Neuronal stem cell (in vitro differentiated cells): ENCODE data around the gene RIT2.
A peak's percentile ranks its signal among the peaks of the same experiment; 100 is the strongest.

Experiments used
- DNase-seq: peaks from one replicate; pipeline ENCODE4 v3.0.0-alpha.2; 2013; ENCODE audit warnings: low spot score
- H2AFZ ChIP-seq: one replicate; pipeline ENCODE4 v1.6.1; 2013; ENCODE audit warnings: mild to moderate bottlenecking, low read length, inconsistent platforms
- H2AK5ac ChIP-seq: 2 replicates; pipeline ENCODE4 v1.6.1; 2013; ENCODE audit warnings: low read depth, mild to moderate bottlenecking, inconsistent platforms, low read length, moderate library complexity, mixed read lengths
- H2BK120ac ChIP-seq: 2 replicates; pipeline ENCODE4 v1.6.1; 2013; ENCODE audit warnings: low read depth, mild to moderate bottlenecking, inconsistent platforms, low read length, moderate library complexity, mixed read lengths
- H2BK12ac ChIP-seq: one replicate; pipeline ENCODE4 v1.6.1; 2013; ENCODE audit warnings: low read length, inconsistent platforms
- H2BK15ac ChIP-seq: 2 replicates; pipeline ENCODE4 v1.6.1; 2013; ENCODE audit warnings: mild to moderate bottlenecking, low read length, inconsistent platforms, mixed read lengths
- H2BK5ac ChIP-seq: one replicate; pipeline ENCODE4 v1.6.1; 2013; ENCODE audit warnings: inconsistent platforms, mild to moderate bottlenecking, low read length, moderate library complexity
- H3K14ac ChIP-seq: one replicate; pipeline ENCODE4 v1.6.1; 2013; ENCODE audit warnings: low read length, inconsistent platforms
- H3K18ac ChIP-seq: 2 replicates; pipeline ENCODE4 v1.6.1; 2013; ENCODE audit warnings: low read length, inconsistent platforms
- H3K23ac ChIP-seq: 2 replicates; pipeline ENCODE4 v1.6.1; 2013; ENCODE audit warnings: low read depth, mild to moderate bottlenecking, mixed read lengths, low read length, inconsistent platforms; ENCODE audit not compliant: poor library complexity
- H3K27ac ChIP-seq: replicated peaks from 3 replicates; pipeline ENCODE4 v1.5.1; 2013; ENCODE audit warnings: low read length, inconsistent platforms
- H3K27me3 ChIP-seq, 3 experiments: 2 replicates each; pipeline ENCODE4 v1.6.1; 2013; ENCODE audit warnings: low read length in 3 of 3, mild to moderate bottlenecking in 2 of 3, inconsistent platforms in 1 of 3, low read depth in 1 of 3, mixed read lengths in 1 of 3, moderate library complexity in 1 of 3; ENCODE audit not compliant: control insufficient read depth in 3 of 3, insufficient read depth in 3 of 3
- H3K36me3 ChIP-seq, 2 donors: replicated peaks in 1 of 2; 2 replicates each; pipeline ENCODE4 v1.6.1; 2013; ENCODE audit warnings: low read length in 2 of 2; ENCODE audit not compliant: control insufficient read depth in 2 of 2, insufficient read depth in 2 of 2
- H3K4ac ChIP-seq: 2 replicates; pipeline ENCODE4 v1.6.1; 2013; ENCODE audit warnings: inconsistent platforms, mild to moderate bottlenecking, low read length, moderate library complexity
- H3K4me1 ChIP-seq, 2 donors: 1 replicate in 1 of 2; 2 replicates in 1 of 2; pipeline ENCODE4 v1.6.1; 2013; ENCODE audit warnings: low read length in 2 of 2, low read depth in 1 of 2; ENCODE audit not compliant: control insufficient read depth in 2 of 2, insufficient read depth in 1 of 2
- H3K4me2 ChIP-seq: one replicate; pipeline ENCODE4 v1.6.1; 2013; ENCODE audit warnings: mild to moderate bottlenecking, low read length, inconsistent platforms; ENCODE audit not compliant: insufficient read depth, poor library complexity, severe bottlenecking
- H3K4me3 ChIP-seq, 2 donors: 2 replicates each; pipeline ENCODE4 v1.5.1; 2013; ENCODE audit warnings: low read length in 2 of 2, mild to moderate bottlenecking in 2 of 2, inconsistent platforms in 1 of 2, moderate library complexity in 1 of 2
- H3K79me1 ChIP-seq: one replicate; pipeline ENCODE4 v1.6.1; 2013; ENCODE audit warnings: low read depth, mild to moderate bottlenecking, inconsistent platforms, low read length, moderate library complexity
- H3K9ac ChIP-seq: one replicate; pipeline ENCODE4 v1.6.1; 2013; ENCODE audit warnings: mild to moderate bottlenecking, low read depth, low read length, inconsistent platforms; ENCODE audit not compliant: poor library complexity
- H3K9me3 ChIP-seq, 2 donors: replicated peaks in 1 of 2; 2 replicates each; pipeline versions ENCODE3 to v1.6.1; 2013; ENCODE audit warnings: low read length in 2 of 2, mild to moderate bottlenecking in 2 of 2, inconsistent platforms in 1 of 2, low read depth in 1 of 2, mixed read lengths in 1 of 2, moderate library complexity in 1 of 2; ENCODE audit not compliant: control insufficient read depth in 2 of 2, insufficient read depth in 1 of 2
- H4K8ac ChIP-seq: one replicate; pipeline ENCODE4 v1.6.1; 2013; ENCODE audit warnings: low read depth, mild to moderate bottlenecking, inconsistent platforms, low read length, moderate library complexity
- H4K91ac ChIP-seq: one replicate; pipeline ENCODE4 v1.6.1; 2013; ENCODE audit warnings: low read length, low read depth, mild to moderate bottlenecking, inconsistent platforms; ENCODE audit not compliant: poor library complexity
- WGBS, 2 donors: extraction: QIAGEN DNeasy Blood & Tissue Kit; methylation state at CpG; one replicate each; pipeline ENCODE4 v1.1.7; 2013; ENCODE audit warnings: missing lambda C conversion rate in 2 of 2, mixed read lengths in 1 of 2; ENCODE audit not compliant: insufficient read length in 2 of 2, insufficient replicate concordance in 1 of 2; ENCODE audit errors: extremely low coverage in 2 of 2; 5-methylcytosine and 5-hydroxymethylcytosine counted together

The RIT2 gene

GRCh38 chr18:42780171-42780570 is 335.3 kb downstream of the RIT2 start:
- Histone ChIP-seq H2BK120ac (no peak overlapping the region), H2BK5ac (no peak overlapping the region), H2BK12ac (no peak overlapping the region), H3K4me2 (no peak overlapping the region), H4K8ac (no peak overlapping the region), H3K9me3 (no peaks in the 10 kb centered on the region), H2BK15ac (no peak overlapping the region), H3K4ac (no peak overlapping the region), H3K27me3 (no peaks in the 10 kb centered on the region), H2AK5ac (no peak overlapping the region), H2AFZ (no peak overlapping the region), H3K23ac (no peak overlapping the region), H3K4me1 (peaks cover 4 to 10% of the 10 kb centered on the region in 2 donors), H3K79me1 (no peaks in the 10 kb centered on the region), H3K27ac (no peak overlapping the region), H3K14ac (no peak overlapping the region), H3K18ac (no peak overlapping the region), H4K91ac (no peak overlapping the region), H3K36me3 (no peaks in the 10 kb centered on the region), H3K9ac (no peak overlapping the region), H3K4me3 (no peak overlapping the region)
- DNase-seq: no peak

- no peak overlapping the region for H2AK5ac ChIP-seq
- H2BK120ac ChIP-seq: no peak overlapping the region
- H2BK15ac ChIP-seq: no peak overlapping the region
- no peak overlapping the region for H2BK12ac ChIP-seq
- H3K14ac ChIP-seq: no peak overlapping the region
- H3K4me1 ChIP-seq: peaks cover 4 to 10% of the 10 kb centered on the region in 2 donors
- no peak overlapping the region for H3K4ac ChIP-seq
- H3K27me3 ChIP-seq: no peaks in the 10 kb centered on the region
- no peaks in the 10 kb centered on the region for H3K9me3 ChIP-seq
- no CpG with 5 or more reads among the region's 4 CpGs for WGBS, 2 donors
- no peak overlapping the region for H4K8ac ChIP-seq
- no peaks in the 10 kb centered on the region for H3K36me3 ChIP-seq
- H3K23ac ChIP-seq: no peak overlapping the region
- no peak overlapping the region for H3K9ac ChIP-seq
- peak overlapping the region; percentile 56 for H2AFZ ChIP-seq
- H4K91ac ChIP-seq: no peak overlapping the region
- no peak overlapping the region for H2BK5ac ChIP-seq
- H3K4me2 ChIP-seq: no peak overlapping the region
- no peak overlapping the region for H3K27ac ChIP-seq
- no peak for DNase-seq
- H3K18ac ChIP-seq: no peak overlapping the region
- H3K79me1 ChIP-seq: no peaks in the 10 kb centered on the region
- no peak overlapping the region for H3K4me3 ChIP-seq
Measured at GRCh38 chr18:42778445-42779042, 336.9 kb downstream of the RIT2 start.

- Histone ChIP-seq H2BK5ac (no peak overlapping the region), H3K4me3 (no peak overlapping the region), H3K79me1 (no peaks in the 10 kb centered on the region), H4K8ac (no peak overlapping the region), H2AFZ (no peak overlapping the region), H3K4me1 (peaks cover 4 to 10% of the 10 kb centered on the region in 2 donors), H3K23ac (no peak overlapping the region), H2BK120ac (no peak overlapping the region), H3K9me3 (no peaks in the 10 kb centered on the region), H3K9ac (no peak overlapping the region), H4K91ac (no peak overlapping the region), H3K4me2 (no peak overlapping the region), H3K14ac (no peak overlapping the region), H3K27ac (no peak overlapping the region), H3K27me3 (no peaks in the 10 kb centered on the region), H3K4ac (no peak overlapping the region), H3K36me3 (no peaks in the 10 kb centered on the region), H2BK15ac (no peak overlapping the region), H3K18ac (no peak overlapping the region), H2AK5ac (no peak overlapping the region), H2BK12ac (no peak overlapping the region)
- DNase-seq: no peak
Measured at GRCh38 chr18:42778024-42778423, 337.5 kb downstream of the RIT2 start.

- no peak overlapping the region for H2BK5ac ChIP-seq
- DNase-seq: no peak
- H2BK15ac ChIP-seq: no peak overlapping the region
- H2BK12ac ChIP-seq: no peak overlapping the region
- no peak overlapping the region for H3K4ac ChIP-seq
- H3K4me1 ChIP-seq: peaks cover 4 to 6% of the 10 kb centered on the region in 2 donors
- no peak overlapping the region for H3K27ac ChIP-seq
- no peak overlapping the region for H3K14ac ChIP-seq
- H3K23ac ChIP-seq: no peak overlapping the region
- no peak overlapping the region for H3K18ac ChIP-seq
- no peaks in the 10 kb centered on the region for H3K36me3 ChIP-seq
- H3K9ac ChIP-seq: no peak overlapping the region
- no peaks in the 10 kb centered on the region for H3K79me1 ChIP-seq
- H2AK5ac ChIP-seq: no peak overlapping the region
- no peak overlapping the region for H3K4me2 ChIP-seq
- H3K9me3 ChIP-seq: no peaks in the 10 kb centered on the region
- peak overlapping the region; percentile 48 for H2AFZ ChIP-seq
- H3K27me3 ChIP-seq: no peaks in the 10 kb centered on the region
- WGBS, 2 donors: no CpG with 5 or more reads among the region's 1 CpG
- H4K91ac ChIP-seq: no peak overlapping the region
- H3K4me3 ChIP-seq: no peak overlapping the region
- H4K8ac ChIP-seq: no peak overlapping the region
- H2BK120ac ChIP-seq: no peak overlapping the region
Measured at GRCh38 chr18:42773870-42774269, 341.6 kb downstream of the RIT2 start.
